Spleen (tissue), 7 donors: ENCODE data around the gene POM121L12.

Experiments
- CTCF ChIP-seq, 11 experiments: fragments of 200-600 bp in 7 of 11; fragments of 450-650 bp in 4 of 11; sonication (generic) in 4 of 11; IDR thresholded peaks in 8 of 11; conservative IDR thresholded peaks in 3 of 11; 1 replicate in 7 of 11; 2 replicates in 4 of 11; pipeline versions ENCODE4 v1.4.0 to v1.8.0; 2016 to 2021; ENCODE audit warnings: antibody characterized with exemption in 11 of 11, inconsistent platforms in 4 of 11, mild to moderate bottlenecking in 1 of 11
- POLR2A ChIP-seq, 3 donors: fragments of 450-650 bp; IDR thresholded peaks; one replicate each; pipeline ENCODE4 v1.5.1; 2017; ENCODE audit warnings: antibody characterized with exemption in 3 of 3, mild to moderate bottlenecking in 1 of 3
- POLR2AphosphoS5 ChIP-seq, 3 donors: sonication (generic); formaldehyde crosslinking; IDR thresholded peaks; one replicate each; pipeline ENCODE4 v1.5.1; 2017; ENCODE audit warnings: antibody characterized with exemption in 3 of 3
- donor health status: DM: no; HTN: no; CAD: no; lungs with moderate emphysema.
- donor health status: DM: no; HTN: no; CAD: no.
- donor health status: DM: no; HTN: no; CAD: no.

- no peak for TF ChIP-seq POLR2AphosphoS5 (IDR thresholded peaks at IDR 0.05)
- TF ChIP-seq CTCF (IDR thresholded peaks at IDR 0.05 in 8 of 11, conservative IDR thresholded peaks at IDR 0.05 in 3 of 11) = no peak
- no peak for TF ChIP-seq POLR2A (IDR thresholded peaks at IDR 0.05)
Observed at GRCh38 chr7:53068673-53069072, 33.2 kb downstream of the POM121L12 start.
